NT2/D1 (cell line): ENCODE data around the gene UBASH3B.

Experiments used
- DNase-seq: peaks from one replicate; pipeline ENCODE4 v3.0.0-alpha.2; 2011; ENCODE audit warnings: low read depth, low spot score
- H3K27me3 ChIP-seq: 2 replicates; pipeline ENCODE4 v1.6.0; 2011; ENCODE audit warnings: mild to moderate bottlenecking; ENCODE audit not compliant: insufficient read length, insufficient read depth
- H3K36me3 ChIP-seq: 2 replicates; pipeline ENCODE4 v1.6.1; 2011; ENCODE audit warnings: mild to moderate bottlenecking, low read length, mixed read lengths; ENCODE audit not compliant: insufficient read depth, insufficient read length
- H3K4me1 ChIP-seq: 2 replicates; pipeline ENCODE4 v1.5.1; 2011; ENCODE audit not compliant: insufficient read depth, insufficient read length
- H3K4me3 ChIP-seq: 2 replicates; pipeline ENCODE4 v1.5.1; 2011; ENCODE audit warnings: low read depth; ENCODE audit not compliant: insufficient read length
- H3K9ac ChIP-seq: 2 replicates; pipeline ENCODE4 v1.6.0; 2011; ENCODE audit warnings: low read depth; ENCODE audit not compliant: insufficient read length
- H3K9me3 ChIP-seq: 2 replicates; pipeline ENCODE4 v1.5.1; 2011; ENCODE audit warnings: mild to moderate bottlenecking, low read length; ENCODE audit not compliant: insufficient read depth
- SUZ12 ChIP-seq: IDR thresholded peaks from 2 replicates; pipeline ENCODE4 v1.6.1; 2011; ENCODE audit not compliant: insufficient read length, insufficient read depth; ENCODE audit errors: extremely low read depth
- YY1 ChIP-seq: IDR thresholded peaks from 2 replicates; pipeline ENCODE4 v1.6.1; 2011; ENCODE audit not compliant: insufficient read length, insufficient read depth
- ZNF274 ChIP-seq: IDR thresholded peaks from 2 replicates; pipeline ENCODE4 v1.6.1; 2011; ENCODE audit warnings: mild to moderate bottlenecking, low read depth, low read length

The UBASH3B gene

DNA sequence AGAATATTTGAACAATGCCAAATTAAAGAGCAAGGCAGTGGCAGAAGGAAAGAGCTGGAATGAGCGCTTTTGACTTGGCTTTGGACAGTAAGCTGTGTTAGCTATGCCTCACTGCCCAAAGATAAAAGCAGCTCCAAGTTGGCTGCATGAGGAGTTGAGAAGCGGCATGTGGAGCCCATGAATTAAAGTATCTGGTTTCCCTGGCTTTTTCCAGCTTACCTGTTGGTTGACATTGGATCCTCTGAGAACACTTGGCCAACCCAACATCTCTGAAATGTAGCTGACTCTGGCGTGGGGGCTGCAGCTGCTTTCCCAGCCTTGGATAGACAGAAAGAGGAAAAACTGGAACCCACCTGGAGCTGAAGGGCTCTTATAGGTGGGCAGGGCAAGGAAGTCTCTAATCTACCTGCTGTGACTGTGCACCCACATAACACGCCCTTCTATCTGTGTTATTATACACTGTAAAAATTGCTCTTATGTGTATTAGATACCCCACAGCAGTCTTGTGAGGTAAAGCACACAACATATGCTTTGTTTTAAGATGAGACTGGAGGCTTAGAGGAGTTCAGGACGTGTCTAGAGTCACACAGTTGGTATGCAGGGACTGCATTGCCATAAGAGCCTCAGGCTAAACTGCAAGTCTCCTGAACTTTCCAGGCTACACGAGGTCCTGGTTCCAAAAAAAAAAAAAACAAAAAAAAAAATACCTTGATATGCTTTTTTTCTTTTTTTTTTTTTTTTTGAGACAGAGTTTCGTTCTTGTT is 5.8 kb downstream of the UBASH3B start:
- H3K36me3 ChIP-seq = peaks cover 5% of the 10 kb centered on the region
- H3K4me3 ChIP-seq = no peak overlapping the region
- H3K27me3 ChIP-seq = no peaks in the 10 kb centered on the region
- TF ChIP-seq ZNF274 (no peak), SUZ12 (no peak), YY1 (no peak)
- no peaks in the 10 kb centered on the region for H3K9me3 ChIP-seq
- DNase-seq = no peak
- no peak overlapping the region for H3K9ac ChIP-seq
- H3K4me1 ChIP-seq = peaks cover 9% of the 10 kb centered on the region

DNA sequence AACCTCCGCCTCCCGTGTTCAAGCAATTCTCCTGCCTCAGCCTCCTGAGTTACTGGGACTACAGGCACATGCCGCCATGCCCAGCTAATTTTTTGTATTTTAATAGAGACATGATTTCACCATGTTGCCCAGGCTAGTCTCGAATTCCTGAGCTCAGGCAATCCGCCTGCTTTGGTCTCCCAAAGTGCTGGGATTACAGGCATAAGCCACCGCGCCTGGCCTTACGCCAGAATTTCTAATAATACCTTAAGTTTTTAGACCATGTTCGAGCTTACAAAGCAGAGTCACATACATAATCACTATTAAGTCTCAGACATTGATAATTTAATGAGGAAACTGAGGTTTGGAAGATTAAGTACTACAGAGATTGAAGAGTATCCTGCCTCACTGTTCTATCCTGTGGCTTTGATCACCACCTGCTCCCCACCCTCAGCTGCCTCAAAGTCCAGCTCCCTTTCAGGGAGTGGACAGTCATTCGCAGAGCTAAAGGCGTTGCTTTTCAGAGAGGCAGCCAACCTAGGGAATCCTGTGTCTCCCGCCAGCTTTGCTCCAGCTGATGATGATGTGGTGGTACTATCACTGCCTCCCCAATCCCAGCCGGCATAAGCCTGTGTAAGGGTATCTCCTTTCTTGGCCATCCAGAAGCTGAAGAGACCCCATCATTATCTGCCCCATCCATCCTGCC is 7.7 kb downstream of the UBASH3B start:
- no peaks in the 10 kb centered on the region for H3K27me3 ChIP-seq
- no peaks in the 10 kb centered on the region for H3K9me3 ChIP-seq
- DNase-seq = no peak
- H3K36me3 ChIP-seq = peaks cover 6% of the 10 kb centered on the region
- peaks cover 7% of the 10 kb centered on the region for H3K4me1 ChIP-seq
- no peak overlapping the region for H3K4me3 ChIP-seq
- TF ChIP-seq YY1 = no peak
- TF ChIP-seq ZNF274 = no peak
- TF ChIP-seq SUZ12 = no peak
- H3K9ac ChIP-seq = no peak overlapping the region

DNA sequence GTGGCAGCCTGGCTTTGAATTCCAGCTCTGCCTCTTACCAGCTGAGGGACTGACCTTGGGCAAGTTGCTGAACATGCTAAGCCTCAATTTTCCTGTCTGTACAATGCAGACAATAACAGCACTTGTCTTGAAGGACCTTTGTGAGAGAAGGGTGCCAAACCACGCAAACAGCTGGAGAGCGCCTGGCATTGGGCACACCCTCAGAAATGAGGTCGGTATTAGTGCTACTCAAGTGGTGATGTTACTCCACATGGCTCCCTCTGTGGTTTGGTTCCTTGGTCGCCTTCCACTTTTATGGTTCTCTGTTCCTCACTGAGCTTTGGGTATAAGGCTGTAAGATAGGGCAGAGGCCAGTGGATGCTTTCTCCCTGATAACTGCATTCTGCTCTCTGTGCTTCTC is 8.2 kb downstream of the UBASH3B start:
- no peaks in the 10 kb centered on the region for H3K27me3 ChIP-seq

DNA sequence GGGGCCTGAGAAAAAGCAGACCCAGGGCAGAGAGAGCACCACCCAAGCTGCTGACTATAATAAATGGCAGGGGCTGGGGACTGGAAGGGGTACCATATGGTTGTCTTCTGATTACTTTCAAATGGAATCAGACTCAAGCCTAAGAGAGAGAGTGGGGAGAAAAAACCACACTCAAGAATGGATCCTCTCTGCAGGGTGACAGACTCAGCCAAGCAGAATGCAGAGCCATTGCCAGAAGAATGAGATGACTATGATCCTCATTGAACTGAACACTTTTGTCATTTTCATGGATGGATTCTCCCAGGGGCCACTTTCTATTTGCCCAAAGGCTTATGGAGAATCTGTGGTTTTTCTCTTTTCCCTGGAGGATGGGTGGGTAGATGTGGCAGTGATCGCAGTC is 8.7 kb downstream of the UBASH3B start:
- Histone ChIP-seq H3K4me3 (no peak overlapping the region), H3K27me3 (no peaks in the 10 kb centered on the region), H3K36me3 (peaks cover 11% of the 10 kb centered on the region), H3K9ac (no peak overlapping the region), H3K4me1 (peaks cover 7% of the 10 kb centered on the region), H3K9me3 (no peaks in the 10 kb centered on the region)
- no peak for DNase-seq
- TF ChIP-seq YY1 (no peak), ZNF274 (no peak), SUZ12 (no peak)

More for the DNA sequence above, 8.2 kb downstream of the UBASH3B start:
- H3K9ac ChIP-seq = no peak overlapping the region
- TF ChIP-seq YY1 = no peak
- H3K36me3 ChIP-seq = peaks cover 9% of the 10 kb centered on the region
- H3K9me3 ChIP-seq = no peaks in the 10 kb centered on the region
- peaks cover 7% of the 10 kb centered on the region for H3K4me1 ChIP-seq
- H3K4me3 ChIP-seq = no peak overlapping the region
- no peak for DNase-seq

DNA sequence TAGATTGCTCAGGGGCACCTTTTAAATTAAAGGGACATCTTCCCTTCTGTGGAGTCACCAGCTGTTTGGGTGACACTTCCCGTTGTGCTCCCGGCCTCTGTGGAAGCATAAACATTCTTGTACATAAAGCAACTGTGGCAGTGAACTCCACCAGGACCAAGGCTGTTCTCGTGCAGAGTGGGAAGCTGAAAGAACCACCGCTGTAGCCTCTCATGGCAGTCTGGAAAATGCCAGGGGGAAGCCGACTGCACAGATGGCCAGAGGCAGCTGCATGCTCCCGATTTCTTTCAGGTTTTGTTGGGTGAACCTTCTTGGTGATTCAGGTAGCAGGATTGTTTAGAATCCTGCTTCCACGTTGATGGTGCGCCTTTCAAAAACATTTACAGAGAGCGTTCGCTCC is 10.3 kb downstream of the UBASH3B start:
- DNase-seq = no peak
- no peak for TF ChIP-seq ZNF274
- no peak for TF ChIP-seq YY1
- TF ChIP-seq SUZ12 = no peak
- Histone ChIP-seq H3K9me3 (no peaks in the 10 kb centered on the region), H3K27me3 (no peaks in the 10 kb centered on the region), H3K4me1 (peaks cover 3% of the 10 kb centered on the region), H3K9ac (no peak overlapping the region), H3K4me3 (no peak overlapping the region), H3K36me3 (peaks cover 19% of the 10 kb centered on the region)

DNA sequence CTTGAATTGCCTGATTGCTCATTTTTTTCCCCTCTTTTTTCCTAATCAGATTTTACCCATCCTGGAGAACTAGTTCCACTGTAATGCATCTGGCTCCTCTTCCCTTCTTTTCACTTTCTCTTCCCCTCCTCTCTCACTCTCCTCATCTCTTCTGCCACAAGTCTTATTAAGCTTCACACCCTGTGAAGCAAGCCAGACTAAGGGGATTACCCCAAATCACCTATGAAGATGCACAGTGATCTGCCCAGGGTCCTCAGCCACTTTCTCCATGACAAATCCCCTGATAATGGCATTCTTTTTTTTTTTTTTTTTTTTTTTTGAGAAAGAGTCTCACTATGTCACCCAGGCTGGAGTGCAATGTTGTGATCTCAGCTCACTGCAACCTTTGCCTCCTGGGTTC is 11.2 kb downstream of the UBASH3B start:
- no peak for DNase-seq
- Histone ChIP-seq H3K9me3 (no peaks in the 10 kb centered on the region), H3K36me3 (peaks cover 26% of the 10 kb centered on the region), H3K4me1 (peaks cover 3% of the 10 kb centered on the region), H3K4me3 (no peak overlapping the region), H3K27me3 (no peaks in the 10 kb centered on the region), H3K9ac (no peak overlapping the region)
- TF ChIP-seq YY1 (no peak), SUZ12 (no peak), ZNF274 (no peak)

DNA sequence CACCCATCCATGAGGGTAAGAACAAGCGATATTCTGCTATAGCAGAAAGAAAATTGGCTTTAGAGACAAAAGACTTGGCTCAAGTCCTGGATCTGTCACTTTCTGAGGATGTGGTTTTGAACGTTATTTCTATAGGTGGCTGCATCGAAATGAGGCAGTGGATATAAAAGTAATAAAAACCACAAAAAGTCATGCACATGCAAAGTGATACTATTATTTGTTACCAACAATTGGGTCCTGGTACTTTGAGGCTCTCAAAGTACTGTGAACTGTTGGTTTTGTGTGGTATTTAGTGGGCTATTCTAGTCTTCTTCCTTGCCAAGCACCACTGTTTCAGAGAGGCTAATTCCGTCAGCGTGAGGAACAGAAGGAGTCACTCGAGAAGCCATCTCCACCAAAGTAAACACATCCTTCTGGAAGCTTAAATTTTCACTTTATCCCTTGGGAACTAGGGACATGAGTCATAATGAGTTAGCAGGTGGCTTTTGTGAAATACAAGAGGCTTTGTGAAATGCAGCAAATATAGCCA is 13.1 kb downstream of the UBASH3B start:
- Histone ChIP-seq H3K9ac (no peak overlapping the region), H3K9me3 (no peaks in the 10 kb centered on the region), H3K4me3 (no peak overlapping the region), H3K4me1 (peaks cover 3% of the 10 kb centered on the region), H3K27me3 (no peaks in the 10 kb centered on the region), H3K36me3 (peaks cover 37% of the 10 kb centered on the region)
- DNase-seq = no peak
- no peak for TF ChIP-seq SUZ12
- TF ChIP-seq YY1 = no peak
- no peak for TF ChIP-seq ZNF274
